Measurements from ENCODE around the gene VSNL1.
"Not testable (repeated sequence)": the region's sequence is repeated elsewhere in the genome, so short reads cannot be mapped to it uniquely, and the experiment has no call there.

VSNL1 gene

DNA sequence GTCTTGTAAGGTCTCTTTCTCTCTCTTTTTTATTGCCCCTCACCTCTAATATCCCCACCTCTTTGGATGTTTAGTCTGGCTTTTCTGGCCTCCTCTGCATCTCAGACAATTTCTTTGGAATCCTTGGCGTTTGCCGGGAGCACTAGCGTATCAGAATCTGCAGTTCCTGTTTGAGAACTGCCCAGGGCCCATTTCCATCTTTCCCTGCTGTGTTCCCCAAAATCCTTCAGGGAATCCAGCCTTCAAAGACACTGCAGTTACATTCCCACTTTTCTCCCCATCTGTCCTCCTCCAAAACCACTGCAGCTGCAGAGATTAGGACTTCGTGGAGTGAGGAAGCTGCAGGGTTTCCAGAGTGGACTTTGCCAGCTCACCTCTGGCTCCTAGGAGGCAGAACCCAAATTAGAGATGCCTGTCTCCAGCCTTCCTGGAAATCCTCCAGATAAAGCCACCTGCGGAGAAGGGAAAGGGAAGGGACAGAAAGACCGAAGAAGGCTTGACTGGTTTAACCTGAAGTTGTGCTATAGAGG is 2.7 kb downstream of the VSNL1 start:
- DNase-seq: no peak

DNA sequence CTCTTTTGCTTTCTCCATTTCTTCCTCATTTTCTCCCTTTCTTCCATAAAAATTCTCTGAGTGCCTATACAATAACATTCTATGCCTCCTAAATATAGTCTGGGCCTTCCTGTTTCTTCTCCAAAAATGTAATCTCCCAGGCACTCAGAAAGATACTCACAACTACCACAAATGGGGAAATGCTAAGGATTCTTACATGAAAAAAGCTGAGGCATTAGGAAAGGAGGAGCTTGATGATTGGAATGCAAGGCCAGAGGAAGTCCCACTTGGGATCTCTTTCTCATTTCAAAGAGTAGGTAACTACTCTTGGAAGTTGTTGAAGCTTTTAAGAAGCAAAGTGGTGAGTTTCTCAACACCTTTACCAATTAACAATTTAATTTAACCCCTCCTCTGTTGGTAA is 3.4 kb downstream of the VSNL1 start:
- no peak for DNase-seq

DNA sequence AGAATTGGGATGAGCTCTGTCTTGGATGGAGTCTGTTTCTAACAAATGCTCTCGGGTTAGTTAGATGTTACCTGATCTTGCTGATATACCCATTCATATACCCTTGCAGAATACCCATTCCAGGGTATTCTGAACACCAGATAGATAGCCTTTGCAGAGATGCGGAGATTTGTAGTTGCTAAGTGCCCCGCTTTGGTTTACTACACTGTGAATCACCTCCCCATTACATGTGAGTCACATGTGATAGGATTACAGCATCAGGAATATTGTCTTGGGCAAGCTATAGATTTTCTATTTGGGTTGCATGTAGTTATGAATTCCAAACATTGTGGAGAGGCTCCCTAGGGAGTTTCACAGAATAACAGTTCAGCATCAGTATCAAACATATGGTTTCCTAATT is 3.8 kb downstream of the VSNL1 start:
- no peak for DNase-seq

DNA sequence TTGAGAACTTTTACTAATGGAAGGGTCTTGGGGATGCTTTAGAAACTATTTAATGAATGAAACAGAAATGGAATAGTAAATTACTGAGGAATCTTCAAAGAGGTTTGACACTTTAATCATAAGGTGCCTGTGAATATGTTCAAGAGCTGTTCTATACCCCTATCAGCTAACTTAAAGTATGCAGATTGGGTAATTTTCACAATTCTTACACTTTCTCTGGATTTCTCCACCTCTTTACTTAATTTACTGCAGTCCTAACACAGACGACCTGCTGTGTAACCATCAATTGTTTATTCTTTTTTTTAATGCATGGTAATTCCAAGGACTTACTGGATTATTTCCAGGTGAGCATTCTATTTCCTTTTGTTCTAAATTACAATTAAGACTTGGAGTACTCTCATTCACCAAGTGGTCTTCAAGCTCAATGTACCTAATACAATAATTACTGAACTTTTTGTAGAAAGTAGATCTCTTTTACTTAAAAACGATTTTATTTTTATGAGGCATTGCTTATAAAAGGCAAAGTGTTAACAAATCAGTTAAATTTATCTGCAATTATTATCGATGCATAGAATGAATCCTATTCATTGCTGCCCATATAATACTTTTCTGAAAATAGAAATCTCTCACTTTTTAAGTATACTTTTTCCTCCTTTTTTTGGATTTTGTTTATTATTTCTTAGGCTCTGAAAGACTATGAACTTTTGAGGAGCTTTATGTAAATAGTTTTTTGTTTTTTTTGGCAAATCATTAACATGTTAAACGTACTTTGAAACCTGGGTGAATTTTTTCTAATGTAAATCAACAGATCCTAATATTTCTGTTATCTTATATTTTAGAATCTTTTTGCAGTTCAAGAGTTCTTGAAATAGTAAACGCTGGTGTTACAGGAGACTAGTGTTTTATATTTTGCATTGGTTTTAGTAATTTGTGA is 5.5 kb downstream of the VSNL1 start:
- no peak for DNase-seq

DNA sequence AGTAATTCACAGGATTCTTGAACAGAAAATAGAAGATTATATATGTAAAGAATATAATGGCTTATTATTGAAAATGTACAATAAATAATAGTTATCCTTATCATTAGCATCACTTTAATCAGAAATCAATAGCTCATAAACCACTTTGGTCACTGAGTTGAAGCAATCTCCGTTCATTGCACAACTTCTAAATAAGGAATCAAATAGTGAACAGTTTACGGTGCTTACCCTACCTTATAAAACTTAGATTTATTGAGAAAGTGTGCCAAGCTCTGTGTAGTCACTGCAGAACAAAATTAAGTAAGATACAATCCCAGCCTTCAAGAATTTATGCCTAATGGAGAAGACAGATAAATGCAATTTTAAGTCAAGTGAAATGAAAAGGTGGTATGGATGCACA is 6.7 kb downstream of the VSNL1 start:
- DNase-seq: no peak

DNA sequence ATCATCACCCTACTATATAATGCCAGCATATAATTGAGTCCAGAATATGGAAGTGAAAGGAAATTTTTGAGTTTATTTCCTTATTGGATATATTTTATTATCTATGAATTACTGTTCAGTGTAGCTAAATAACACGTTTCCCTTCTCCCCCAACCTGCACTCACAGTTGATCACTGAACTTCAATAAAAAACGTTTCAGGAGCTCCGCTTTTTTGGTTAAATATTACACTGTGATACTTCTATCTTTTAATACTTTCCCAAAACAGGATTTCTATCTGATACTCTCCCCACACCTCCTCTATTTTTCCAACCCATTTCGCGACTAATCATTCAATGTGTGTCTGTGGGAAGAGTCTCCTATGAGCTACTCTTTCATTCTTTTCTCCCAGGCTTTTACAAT is 7.2 kb downstream of the VSNL1 start:
- no peak for DNase-seq

DNA sequence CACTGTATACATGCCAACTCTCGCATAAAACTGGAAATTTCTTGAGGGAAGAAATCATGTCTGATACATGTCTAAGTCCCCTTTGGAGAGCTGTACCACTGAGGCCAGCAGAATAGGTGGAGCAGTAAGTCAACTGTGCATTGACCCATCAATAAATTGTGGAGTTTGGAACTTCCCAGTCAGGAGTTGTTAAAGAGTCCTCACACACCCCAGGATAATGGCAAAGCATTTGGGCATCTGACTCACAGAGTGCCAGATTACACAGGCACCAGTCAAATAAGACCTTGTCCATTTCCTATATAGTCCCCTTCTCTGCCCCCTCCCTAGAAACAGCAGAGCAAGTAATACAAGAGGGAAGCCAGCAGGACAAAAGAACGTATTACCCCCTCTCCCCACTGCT is 10.4 kb downstream of the VSNL1 start:
- no peak for DNase-seq

DNA sequence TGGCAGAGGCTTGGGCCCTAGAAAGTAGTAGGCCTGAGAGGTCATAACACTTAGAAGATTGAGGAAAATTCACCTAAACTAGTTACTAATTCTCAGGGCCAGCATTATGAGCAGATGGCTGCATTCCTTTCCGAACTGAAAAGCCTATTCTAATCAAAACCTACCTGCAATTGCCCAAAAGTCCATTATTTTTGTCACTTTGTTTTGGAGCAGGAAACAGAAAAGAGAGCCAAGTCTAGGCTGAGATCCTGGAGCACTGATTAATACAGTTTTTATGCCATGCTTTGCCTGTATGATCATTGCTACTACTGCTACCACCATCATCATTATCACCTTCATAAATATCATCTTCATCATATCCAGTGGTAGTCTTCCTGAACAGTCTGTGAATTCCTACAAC is 14.7 kb downstream of the VSNL1 start:
- no peak for DNase-seq

DNA sequence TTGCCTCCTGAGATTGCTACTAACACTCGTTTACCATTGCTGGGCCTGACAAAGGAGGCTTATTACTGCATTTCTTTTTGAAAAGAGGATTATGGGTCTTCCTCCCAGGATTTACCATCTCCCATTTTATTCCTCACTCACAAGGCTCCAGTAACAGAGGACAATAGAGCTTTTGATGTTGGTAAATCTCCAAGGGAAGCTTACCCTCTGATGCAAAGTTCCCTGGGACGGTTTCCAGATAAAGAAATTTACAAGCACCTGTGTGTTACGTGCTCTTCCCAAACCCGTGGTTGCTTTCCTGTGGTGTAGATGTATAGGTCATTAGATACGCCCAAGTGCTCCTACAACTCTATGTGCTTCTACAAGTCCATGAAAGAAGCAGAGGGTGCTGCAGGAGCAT is 17.1 kb downstream of the VSNL1 start:
- DNase-seq: no peak

DNA sequence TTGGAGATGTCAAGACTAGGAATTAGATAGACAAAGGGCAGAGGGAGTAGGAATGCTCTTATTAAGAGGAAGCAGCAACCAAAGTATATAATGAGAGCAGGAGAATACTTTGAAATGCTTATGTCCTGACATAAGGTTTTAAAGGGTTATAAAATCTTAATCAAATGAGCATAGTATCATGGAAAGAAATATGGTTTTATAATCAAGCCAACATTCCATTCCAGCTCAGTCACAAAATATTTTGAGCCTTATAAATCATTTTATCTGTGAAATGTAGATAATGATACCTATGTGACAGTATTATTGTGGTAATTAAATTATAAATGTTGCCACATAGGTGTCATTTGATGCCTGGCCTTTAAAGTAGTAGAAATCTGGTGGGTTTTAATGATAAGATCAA is 17.6 kb downstream of the VSNL1 start:
- DNase-seq: no peak

DNA sequence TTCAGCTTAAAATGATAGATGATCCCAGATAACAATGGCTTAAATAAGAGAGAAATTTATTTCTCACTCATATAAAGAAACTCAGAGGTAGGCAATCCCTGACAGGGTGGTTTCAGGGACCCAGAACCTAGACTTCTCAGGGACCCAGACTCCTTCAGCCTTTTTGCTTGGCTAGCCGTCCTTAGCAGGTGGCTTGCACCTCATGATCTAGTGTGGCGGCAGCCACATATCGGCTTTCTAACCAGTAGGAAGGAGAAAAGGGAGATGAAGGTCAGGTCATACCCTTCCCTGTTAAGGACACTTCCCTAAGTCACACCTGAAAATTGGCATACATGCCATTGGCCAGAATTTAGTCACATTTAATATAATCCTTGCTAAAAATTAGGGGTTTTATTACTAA is 18.4 kb downstream of the VSNL1 start:
- no peak for DNase-seq

DNA sequence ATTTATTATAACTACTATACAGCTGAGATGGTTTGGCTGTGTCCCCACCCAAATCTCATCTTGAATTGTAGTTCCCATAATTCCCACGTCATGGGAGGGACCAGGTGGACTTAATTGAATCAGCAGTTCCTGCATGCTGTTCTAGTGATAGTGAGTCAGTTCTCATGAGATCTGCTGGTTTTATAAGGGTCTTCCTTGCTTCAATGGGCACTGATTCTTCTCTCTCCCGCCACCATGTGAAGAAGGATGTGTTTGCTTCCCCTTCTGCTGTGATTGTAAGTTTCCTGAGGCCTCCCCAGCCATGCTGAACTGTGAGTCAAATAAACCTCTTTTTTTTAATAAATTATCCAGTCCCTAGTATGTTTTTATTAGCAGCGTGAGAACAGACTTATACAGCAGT is 25.2 kb downstream of the VSNL1 start:
- DNase-seq: not testable (repeated sequence)

DNA sequence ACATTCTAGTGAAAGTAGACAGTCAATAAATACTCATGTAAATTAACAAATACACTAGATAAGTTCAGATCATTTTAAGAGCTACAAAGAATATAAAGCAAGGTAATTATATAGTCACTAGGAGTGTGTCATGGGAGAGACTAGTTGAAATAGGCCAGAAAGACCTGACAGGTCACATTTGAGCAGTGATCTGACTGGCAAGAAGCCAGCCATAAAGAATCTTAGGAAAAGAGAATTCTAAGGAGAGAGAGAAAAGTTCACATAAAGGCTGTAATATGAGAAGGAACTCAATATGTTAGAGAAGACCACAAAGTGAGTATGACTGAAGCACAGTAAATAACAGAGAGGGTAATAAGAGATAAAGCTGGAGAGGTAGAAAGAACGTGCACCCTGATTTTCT is 31.2 kb downstream of the VSNL1 start:
- no peak for DNase-seq

DNA sequence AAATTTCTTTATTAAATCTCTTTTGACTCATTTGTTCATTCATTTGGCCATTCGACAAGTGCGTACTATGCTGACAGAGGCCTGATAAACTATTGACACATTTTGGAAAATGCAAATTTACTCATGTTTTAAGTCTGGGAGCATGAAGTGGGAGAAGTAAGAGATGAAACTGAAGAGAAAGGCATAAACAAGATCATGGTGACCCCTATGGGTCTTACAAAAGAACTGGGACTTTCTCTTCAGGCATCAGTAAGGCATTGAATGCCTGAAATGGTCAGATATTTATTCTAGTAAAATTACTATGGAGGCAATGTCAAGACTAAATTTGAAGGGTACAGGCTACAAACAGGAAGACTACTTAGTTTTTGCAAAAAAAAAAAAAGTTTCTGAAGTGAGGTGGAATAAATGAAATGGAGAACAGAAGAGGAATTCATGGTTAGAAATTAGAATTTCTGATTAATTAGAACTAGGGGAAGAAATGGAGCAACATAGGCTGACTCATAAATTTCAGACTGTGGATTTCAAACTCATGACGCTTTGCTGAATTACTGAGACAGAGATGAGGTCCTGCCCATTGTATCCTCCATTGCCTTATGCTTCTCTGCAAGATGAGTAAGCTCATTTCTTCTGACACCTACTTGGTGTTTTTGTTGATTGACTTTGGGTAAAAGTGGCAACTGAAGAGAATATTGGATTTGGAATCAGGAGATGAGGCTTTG is 32.7 kb downstream of the VSNL1 start:
- DNase-seq: no peak

DNA sequence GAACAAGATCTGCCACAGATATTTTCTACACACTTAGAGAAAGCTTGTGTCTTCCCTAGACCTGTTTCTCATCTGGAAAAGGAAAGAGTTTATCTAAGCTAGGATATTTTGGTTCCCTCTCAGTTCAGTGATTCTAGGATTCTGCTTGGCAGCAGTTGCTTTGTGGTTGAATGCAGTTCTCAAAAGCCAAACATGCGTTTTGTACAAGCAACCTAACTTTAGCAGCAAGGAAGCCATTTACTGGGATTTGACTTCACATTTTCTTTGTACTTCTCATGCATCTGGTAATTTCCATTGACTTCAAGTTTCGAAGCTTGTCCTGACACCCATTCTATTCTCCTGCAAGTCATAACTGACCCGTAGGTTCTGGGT is 33.3 kb downstream of the VSNL1 start:
- DNase-seq: no peak

DNA sequence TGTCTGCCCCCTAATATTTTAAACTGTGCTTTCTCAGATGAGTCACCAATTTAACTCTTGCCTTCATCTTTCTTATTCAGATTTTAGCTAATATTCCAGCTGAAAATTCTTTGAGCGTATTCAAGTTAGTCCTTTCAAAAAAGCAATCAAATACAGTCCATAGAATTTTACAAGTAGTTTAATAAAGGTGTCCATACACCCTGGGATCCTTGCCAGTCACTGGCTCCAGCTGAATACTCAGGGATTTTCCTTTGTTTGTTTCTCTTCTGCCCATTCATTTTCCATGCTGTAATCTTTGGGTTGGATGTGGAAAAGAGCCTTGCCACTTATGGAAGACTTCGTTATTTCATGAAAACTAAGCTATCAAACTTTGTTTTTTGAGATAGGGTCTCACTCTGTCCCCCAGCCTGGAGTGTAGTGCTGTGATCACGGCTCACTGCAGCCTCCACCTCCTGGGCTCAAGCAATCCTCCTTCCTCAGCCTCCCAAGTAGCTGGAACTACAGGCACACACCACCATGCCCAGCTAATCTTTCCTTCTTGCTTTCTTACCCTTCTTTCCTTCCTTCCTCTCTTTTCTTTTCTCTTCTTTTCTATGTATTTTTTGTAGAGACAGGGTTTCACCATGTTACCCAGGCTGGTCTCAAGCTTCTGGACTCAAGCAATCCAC is 34.0 kb downstream of the VSNL1 start:
- DNase-seq: no peak

DNA sequence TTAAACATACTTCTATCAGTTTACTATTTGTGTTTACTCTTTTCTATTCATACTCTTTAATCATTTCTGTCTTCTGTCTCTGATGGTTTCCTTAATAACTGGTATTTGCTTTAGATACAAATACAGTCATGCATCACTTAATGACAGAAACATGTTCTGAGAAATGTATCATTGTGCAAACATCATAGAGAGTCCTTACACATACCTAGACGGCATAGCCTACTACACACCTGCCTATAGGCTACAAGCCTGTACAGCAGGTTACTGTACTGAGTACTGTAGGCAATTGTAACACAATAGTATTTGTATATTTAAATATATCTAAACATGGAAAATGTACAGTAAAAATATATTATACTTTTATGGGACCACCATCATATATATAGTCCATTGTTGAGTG is 36.3 kb downstream of the VSNL1 start:
- no peak for DNase-seq

DNA sequence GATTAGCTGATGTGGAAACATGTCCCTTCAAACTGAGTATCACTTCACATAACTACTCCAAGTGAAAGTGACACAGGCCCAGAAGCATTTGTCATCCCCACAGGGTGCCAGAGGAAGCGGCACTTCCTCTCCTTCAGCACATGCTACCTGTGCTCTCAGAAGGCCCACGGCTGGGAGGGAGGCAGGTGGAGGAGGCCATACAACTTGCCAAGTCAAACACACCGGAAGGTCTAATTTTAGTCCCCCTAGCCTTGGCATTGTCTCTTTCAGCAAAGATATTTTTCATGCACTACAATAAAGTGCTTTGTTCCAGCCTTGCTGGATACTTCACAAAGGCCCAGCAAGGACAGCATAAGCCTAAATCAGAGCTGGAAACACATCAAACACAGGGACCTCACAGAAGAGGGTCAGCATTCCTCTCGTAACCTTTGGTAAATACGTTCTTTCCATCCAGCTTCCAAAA is 38.0 kb downstream of the VSNL1 start:
- no peak for DNase-seq

DNA sequence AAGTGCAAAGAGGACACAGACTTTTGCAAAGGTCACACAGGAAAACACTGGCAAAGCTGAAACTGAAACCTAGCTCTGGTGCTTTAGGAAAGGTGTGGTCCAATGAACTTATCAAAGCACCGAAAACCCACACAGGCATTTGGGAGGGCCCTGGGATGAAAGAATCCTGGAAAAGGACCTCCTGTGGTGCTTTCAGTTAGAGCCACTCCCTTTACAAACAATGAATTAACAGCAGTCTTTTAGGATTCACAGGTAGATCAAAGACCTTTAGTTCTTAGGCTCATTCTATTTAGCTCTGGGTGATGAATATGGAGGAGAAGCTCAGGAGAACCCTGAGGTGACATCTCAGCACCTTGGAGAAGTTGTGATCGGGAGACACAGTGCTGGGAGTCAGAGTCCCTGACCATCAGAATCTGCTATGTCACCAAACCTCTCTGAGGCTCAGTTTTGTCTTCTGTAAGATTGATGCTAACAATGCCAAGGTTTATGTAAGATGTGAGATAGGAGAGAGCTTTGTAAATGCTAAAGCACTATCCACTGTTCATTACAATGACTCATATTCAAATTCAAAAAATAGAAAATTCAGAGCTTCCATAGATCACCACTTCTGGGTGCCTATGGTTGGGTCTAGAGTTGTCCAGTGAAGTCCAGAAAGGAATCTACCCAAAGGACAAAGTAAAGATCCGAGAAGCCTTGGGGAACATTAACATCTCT is 39.3 kb downstream of the VSNL1 start:
- no peak for DNase-seq

DNA sequence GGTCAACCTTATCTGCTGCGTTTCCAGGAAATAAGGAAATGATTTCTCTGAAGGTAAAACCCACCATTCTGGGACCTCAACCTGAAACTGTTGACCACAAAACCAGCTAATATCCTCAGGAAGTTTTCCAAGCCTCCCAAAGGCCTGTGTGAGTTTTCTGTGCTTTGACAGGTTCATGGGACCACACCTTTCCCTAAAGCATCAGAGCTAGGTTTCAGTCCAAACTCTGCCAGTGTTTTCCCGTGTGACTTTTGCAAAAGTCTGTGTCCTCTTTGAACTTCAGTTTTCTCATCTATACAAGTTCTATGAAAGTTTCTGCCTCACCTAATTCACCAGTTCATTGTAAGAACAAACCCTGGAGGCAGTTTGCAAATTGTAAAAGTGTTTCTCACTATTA is 39.8 kb downstream of the VSNL1 start:
- DNase-seq: no peak

DNA sequence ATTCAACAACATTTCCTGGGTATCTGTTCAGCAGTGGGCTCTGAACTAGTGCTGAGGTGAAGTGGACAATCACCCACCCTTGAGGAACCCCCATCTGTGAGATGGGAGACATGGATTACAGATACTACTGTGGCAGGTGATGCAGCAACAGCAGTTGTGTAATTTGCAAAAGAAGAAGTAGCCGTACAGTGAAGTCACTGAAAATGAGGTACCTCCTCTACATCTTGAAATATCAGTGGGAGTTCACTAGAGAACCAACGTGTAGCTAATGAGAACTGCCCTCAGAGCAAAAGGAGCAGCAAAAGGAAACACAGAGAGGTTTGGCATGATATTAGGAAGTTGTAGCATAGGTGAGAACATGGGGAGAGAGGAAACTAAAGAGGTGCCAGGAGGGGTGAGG is 41.3 kb downstream of the VSNL1 start:
- DNase-seq: no peak

DNA sequence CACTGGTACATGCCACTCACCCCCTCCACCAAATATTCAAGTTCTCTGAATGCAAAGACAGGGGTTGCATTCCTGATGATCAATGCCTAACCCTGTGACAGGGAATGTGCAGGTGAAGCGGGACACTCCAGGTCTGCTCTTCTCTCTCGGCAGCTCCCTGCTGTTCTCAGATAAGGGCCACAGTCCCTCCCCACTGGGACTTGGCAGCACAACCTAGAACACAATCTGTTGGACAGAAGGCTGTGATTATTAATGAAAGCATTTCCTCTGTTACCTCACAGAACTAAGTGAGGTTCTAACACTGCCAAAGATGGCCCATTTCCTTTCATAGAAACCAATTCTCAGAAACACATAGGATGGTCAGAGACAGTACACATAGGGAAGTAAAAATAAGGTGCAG is 42.7 kb downstream of the VSNL1 start:
- DNase-seq: no peak

DNA sequence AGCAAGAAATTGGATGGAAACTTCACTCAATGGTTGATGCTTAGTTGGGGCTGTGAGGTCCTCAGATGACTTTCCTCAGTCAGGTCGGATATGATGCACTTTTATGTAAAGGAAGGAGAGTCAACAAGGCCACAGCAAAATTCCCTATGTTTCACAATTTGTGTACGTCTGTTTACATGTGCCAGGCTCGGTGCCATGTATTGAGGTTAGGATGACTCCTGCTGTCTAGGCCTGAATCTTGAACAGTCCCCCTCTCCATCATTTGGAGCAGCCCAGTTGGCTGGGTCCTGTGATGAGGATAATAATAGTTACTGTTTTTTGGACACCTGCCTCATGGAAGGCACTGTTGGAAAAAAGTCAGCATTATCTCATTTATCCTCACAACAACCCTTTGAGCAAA is 43.1 kb downstream of the VSNL1 start:
- no peak for DNase-seq
